Activated CD4-positive, CD25-positive, alpha-beta regulatory T cell treated with anti-CD3 and anti-CD28 coated beads, Interleukin-2, amount 50 U/mL, for 24 hours (primary cell): ENCODE data around the gene SLC25A47.

Experiments used
- ATAC-seq, 2 donors: fragments of 150-1000 bp; cut with Tn5 transposase; one replicate each; pipeline ENCODE4 v1.10.0; 2021; ENCODE audit warnings: mild to moderate bottlenecking in 1 of 2, moderate library complexity in 1 of 2

SLC25A47 gene

DNA sequence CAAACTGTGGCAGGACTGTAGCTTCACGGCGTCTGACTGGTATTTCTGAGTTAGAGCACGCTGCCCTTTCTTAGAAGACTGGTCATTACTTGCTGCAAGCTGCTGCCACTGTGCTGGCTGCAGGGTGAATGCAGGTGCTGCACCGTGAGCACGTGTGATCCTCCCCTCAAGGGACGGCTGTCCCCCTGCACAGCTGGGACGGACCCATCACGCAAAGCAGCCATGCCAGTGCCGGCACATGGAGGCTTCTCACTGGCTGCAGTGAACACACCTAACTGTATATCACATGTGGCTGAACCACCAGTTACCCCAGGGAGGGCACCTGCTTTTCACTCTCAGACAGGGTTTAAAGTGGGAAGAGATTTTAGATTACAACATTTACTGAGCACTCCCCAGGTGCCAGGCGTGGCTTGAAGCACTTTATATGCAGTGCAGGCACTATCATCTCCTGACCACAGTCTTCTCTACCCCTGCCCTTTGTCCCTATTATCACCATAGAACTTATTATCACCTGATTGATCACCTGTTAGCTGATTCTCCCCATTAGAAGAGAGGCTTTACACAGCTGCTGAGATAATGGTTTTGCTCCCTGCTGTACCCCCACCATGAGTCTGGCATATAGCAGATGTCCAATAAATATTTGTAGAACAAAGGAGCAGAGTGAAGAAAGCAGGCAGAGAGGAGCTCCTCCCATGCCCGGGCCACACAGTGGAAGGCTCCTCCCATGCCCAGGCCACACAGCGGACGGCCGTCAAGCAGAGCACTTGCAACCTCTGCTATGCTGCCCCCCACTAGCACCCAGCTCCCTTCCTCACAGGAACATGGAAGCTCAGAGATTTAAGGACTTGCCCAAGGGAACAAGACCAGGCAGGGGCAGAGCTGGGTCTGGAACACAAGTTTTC is 25.9 kb downstream of the SLC25A47 start:
- no peak for ATAC-seq

DNA sequence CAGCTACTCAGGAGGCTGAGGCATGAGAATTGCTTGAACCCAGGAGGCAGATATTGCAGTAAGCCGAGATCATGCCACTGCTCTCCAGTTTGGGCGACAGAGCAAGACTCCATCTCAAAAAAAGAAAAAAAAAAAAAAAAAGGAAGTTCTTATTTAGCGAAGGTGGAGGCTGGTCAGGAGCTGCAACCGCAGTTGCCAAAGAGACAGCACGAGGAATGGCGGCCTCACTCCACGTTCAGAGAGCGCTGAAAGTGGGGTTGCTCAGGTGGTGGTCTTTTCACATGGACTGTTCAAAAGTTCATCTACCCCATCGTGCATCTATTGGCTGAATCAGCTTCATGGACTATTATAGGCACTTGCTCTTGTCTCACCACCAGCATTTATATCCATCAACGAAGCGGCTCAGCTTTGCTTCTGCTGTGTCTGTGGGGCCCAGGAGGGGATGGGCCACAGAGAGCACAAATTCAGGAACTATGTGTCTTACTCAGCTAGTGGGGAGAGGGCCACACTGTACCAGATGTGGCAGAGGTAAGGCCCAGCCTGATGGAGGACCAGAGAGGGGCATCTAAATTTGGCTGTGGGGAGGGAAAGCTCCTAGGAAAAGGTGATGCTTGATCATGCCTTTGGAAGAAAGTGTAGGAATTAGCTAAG is 27.3 kb downstream of the SLC25A47 start:
- ATAC-seq = no peak

GRCh38 chr14:100350986-100351385 is 27.8 kb downstream of the SLC25A47 start:
- no peak for ATAC-seq

DNA sequence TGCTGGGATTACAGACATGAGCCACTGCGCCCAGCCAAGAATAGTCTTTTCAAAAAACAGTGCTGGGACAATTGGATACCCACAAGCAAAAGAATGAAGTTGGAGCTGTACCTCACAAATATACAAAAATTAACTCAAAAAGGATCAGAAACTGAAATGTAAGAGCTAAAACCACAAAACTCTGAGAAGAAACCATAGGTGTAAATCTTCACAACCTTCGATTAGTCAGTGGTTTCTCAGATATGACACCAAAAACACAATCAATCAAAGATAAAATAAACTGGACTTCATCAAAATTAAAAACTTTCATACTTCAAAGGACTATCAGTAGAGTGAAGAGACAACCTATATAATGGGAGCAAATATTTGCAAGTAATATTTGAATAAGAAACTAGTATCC is 35.3 kb downstream of the SLC25A47 start:
- ATAC-seq = no peak

DNA sequence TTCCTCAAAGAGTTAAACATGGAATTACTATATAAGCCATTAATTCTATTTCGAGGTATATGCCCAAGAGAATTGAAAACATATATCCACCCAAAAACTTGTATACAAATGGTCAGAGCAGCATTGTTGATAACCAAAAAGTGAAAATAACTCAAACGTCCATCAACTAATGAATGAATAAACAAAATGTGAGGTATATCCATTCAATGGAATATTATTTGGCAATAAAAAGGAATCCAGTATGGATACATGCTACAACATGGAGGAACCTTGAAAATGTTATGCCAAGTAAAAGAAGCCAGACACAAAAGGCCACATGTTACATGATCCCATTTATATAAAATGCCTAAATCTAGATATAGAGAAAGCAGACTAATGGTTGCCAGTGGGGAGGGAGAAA is 36.0 kb downstream of the SLC25A47 start:
- no peak for ATAC-seq

DNA sequence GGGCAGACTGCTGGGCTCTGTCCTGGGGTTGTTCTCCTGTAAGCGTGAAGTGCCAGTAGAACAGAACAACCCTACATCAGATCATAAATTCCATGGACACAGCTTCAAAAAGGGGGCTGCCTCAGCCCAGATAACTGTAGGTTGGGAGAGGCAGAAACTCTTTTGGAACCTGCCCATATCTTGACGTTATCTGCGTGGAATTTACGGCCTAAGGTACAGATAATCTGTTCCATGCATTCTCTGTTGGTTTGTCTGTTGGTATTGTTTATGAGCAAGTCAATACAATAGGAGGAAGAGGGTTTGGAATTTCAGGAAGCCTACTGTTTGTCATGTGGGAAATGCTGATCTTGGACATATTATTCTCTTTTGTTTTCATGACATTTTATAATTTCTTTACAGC is 36.7 kb downstream of the SLC25A47 start:
- no peak for ATAC-seq

DNA sequence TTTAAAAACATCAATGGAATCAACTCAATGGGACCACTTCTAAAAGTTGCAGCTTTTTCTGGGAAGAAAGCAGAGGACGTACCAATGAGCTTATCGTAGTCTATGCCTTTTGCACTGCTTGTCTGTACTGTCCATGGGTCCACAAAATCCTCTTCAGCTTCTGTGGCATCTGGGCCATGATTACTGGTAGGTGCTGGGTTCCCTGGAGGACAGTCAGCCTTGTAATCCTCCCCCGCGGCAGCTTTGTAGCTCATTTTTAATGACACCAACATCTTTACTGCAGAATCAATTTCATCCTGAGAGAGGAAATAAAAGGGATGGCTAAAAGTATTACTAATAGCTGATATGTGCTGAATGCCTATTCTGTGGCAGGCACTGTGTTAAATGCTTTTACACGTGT is 38.5 kb downstream of the SLC25A47 start:
- no peak for ATAC-seq

DNA sequence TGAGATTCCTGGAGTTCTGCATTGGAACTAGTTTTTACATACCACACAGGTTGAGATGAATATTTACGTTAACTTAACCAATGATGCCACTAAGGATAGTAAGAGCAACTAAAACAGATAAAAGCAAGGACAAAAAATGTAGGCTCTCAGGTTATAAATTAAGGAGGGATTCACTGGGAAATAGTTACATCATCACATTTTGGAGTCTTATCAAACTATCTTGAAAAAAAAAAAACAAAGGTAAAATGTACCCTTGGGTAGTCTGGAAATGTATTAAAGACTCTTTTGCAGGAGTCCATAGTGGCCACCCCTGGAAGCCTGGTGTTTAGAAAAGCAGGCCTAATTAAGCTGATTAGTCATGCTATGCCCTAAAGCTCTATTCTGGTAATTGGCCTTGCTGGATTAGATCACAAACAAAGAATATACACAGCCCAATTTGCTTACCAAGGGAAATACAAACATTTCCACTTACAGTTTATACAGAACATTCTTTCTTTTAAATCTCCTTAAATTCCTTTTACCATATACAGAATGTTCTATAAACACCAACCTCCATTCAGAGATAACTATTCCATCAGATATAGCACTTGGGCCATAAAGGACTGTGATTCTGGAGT is 39.3 kb downstream of the SLC25A47 start:
- ATAC-seq = no peak

GRCh38 chr14:100363053-100363452 is 39.9 kb downstream of the SLC25A47 start:
- ATAC-seq = no peak

DNA sequence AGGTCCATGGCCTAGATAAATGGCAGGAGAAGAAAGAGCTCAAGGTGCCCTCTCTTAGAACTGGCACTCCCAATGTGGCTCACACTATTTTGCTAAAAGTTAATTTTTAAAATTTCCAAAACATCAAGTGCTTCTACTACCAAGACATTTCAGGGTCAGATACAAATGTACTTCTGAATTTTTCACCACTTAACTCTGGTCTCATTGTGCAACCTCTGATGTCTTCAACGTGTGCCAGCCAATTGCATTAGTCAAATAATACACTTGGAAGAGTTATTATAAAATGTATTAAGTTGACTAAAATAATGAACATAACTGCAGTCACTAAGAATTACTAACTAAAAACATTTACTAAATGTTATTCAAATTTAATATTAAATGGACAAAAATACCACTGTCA is 41.3 kb downstream of the SLC25A47 start:
- no peak for ATAC-seq

DNA sequence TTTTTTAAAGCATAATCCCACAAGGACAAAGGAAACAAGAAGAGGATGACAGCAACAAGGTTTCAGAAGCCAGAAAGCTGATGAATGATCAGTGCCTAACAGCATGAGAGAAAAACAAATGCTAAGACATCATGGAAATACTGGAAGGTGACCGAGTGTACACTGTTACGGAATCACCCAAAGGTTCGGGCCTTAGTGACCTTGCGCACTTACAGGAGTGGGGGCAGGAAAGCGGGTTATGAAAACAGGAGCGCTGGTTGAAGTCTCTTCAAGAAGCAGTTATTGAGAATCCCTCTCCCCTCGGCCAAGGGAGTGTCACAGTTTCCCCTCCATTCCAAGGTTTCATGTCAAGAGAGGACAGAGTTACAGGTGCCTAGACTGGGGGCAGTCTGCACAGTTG is 42.6 kb downstream of the SLC25A47 start:
- no peak for ATAC-seq

- ATAC-seq = no peak
These were observed 45.9 kb downstream of the SLC25A47 start for GRCh38 chr14:100369019-100369418.

DNA sequence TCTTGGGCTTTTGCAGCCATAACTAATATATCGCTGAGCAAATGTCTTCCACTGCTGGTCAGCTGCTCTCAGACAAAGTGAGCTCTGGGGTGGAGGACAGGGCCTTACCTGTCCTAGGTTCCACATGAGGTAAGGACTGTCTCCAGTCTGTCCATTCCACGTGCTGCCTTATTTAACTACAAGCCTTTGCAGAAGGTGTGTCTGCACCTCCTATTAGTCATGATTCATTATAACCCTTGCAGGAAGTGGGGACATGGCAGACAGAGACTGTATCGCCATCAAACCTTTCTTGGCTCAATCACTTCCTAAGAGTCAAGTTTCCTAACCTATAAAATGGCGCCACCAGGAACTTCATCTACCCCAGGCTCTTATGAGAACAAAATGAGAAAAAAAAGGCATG is 46.9 kb downstream of the SLC25A47 start:
- ATAC-seq = no peak

DNA sequence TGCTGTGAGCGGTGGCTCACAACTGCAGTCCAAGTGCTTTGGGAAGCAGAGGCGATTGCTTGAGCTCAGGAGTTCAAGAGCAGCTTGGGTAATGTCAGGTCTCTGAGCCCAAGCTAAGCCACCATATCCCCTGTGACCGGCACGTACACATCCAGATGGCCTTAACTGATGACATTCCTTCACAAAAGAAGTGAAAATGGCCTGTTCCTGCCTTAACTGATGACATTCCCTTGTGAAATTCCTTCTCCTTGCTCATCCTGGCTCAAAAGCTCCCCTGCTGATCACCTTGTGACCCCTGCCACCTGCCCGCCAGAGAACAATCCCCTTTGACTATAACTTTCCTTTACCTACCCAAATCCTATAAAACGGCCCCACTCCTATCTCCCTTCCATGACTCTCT is 48.6 kb downstream of the SLC25A47 start:
- ATAC-seq = no peak

GRCh38 chr14:100372357-100373048 is 49.4 kb downstream of the SLC25A47 start:
- ATAC-seq = no peak

DNA sequence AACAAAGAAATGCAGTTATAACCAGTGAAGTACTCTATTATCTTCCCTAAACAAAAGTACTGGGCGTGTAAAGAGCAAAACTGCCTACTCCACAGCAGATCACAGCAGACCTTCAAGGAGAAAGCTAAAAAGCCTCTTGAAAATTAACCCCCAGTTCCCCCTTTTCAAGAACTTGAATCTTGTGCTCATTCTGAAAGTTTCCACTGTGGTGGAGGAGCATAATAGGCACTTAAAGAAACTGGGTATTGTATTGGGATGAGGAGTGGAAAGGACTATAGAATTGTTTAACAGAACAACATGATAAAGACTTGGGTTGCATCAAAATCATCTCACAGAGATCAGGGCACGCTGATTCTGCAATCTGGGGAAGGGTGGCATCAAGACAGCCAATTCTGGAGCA is 51.1 kb downstream of the SLC25A47 start:
- ATAC-seq = no peak

DNA sequence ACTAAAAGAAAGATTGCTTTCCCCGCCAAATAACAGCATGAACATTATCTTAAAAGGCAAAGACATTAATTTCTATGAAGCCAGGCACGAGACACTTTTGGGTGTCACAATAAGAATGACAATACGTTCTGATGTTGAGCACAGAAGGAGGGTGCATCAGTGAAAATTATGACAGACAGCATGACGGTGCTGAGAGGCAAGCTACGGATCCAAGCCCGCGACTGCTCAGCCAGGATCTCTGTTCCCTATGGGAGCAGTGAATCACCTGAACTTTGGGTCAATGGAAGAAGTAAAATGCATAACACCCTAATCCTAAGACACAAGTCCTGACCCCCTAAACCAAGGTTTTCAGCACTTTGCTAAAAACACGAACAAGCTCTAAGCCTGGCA is 51.7 kb downstream of the SLC25A47 start:
- ATAC-seq = no peak

DNA sequence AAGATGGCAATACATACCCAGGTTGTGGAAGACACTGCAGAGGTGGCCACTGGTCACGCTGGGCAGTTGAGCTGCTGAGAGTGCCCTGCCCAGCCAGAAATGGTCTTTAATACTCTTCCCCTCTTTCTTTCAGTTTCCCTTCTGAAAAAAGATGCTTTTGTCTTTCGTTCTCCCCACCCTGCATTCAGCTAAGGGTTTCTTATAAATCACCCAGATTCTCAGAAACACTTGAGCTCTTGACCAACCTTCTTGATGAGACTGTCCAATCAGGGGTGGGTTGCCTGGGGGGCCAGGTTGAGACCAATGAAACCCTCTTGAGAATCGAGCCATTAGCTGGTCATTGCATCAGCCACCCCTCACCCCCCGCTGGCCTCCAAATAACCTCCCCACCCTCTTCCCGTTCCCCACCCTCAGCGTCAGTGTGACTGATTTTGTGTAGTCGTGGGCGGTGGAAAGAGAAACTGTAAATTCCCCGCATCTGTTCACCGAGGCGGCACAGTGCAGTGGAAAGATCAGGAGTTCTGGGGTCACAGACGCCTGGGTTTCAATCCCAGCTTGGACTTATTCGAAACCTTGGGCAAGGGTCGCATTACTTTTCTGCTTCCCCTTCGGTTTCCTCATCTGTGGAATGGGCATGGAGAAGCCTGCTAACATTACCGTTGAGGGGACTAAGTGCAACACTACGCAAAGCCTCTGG is 52.3 kb downstream of the SLC25A47 start:
- ATAC-seq = peak; percentile 69 to 74

- peak; percentile 77 to 81 for ATAC-seq
These were observed 53.0 kb downstream of the SLC25A47 start, which contains the start of gene WDR25 for GRCh38 chr14:100375963-100376735. TSS of gene WDR25 (plus strand) at chr14:100376485.

DNA sequence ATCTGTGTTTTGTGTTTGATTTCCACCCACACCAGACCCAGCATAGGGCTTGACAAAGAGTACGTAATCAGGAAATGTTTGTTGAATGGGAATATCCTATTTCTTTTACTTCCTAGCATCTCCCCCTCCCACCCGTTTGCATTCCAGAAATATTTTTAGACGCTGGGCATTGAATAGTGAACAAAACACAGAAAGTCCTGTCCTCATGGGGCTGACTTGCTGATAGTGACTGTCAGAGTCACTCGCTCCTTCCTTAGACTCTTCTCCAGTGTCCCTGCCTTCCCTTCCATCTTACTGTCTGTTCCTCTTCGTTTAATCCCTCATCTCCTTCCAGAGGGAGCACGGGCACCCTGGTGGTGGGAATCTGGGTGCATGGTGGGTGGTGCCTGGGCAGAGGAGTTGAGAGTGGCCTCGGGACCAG is 53.6 kb downstream of the SLC25A47 start:
- no peak for ATAC-seq
